Measurements from ENCODE around the gene EXOC1L. TPM values are rescaled to one million over a fixed set of nuclear protein-coding genes. Genes with fewer than 3 reads are reported as not detected.

The EXOC1L gene
- polyA plus RNA-seq, 3 donors = not detected

DNA sequence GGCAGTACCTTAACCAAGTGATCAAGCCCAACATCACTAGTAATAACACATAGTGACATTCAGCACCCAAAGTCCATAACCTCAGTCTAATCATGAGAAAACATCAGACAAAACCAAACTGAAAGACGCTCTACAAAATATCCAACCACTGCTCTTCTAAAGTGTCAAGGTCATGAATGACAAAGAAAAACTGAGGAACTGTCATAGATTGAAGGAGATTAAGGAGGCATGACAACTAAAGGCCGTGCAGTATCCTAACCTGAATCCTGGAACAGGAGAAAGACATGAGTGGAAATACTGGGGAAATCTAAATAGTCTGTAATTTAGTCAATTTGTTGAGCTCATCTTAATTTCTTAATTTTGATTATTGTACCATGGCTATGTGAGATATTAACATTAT, 38.2 kb upstream of the EXOC1L start:
- DNase-seq = no peak
- Histone ChIP-seq H3K4me3 (replicated peaks in 1 of 3; ENCODE audit: low read depth in 2 of 3, low read length in 3 of 3) (no peak overlapping the region), H3K27ac (ENCODE audit: low read depth in 1 of 2, low read length in 2 of 2) (no peak overlapping the region), H3K79me2 (ENCODE audit: insufficient read depth, low read length) (no peaks in the 10 kb centered on the region), H3K4me2 (replicated peaks; ENCODE audit: extremely low read depth, low read length, poor library complexity, severe bottlenecking) (no peak overlapping the region), H3K4me1 (ENCODE audit: control insufficient read depth in 1 of 2, insufficient read depth in 2 of 2, low read length in 2 of 2) (no peaks in the 10 kb centered on the region), H3K9me3 (replicated peaks in 1 of 2; ENCODE audit: control insufficient read depth in 1 of 2, insufficient read depth in 1 of 2, low read length in 2 of 2) (no peaks in the 10 kb centered on the region), H3K9ac (ENCODE audit: insufficient read depth, low read length, poor library complexity, severe bottlenecking) (no peak overlapping the region), H2AFZ (ENCODE audit: insufficient read depth, low read depth, low read length, poor library complexity, severe bottlenecking) (no peak overlapping the region), H3K36me3 (replicated peaks in 1 of 2; ENCODE audit: control insufficient read depth in 1 of 2, insufficient read depth in 2 of 2, low read length in 2 of 2) (no peaks in the 10 kb centered on the region), H3K27me3 (ENCODE audit: control insufficient read depth in 2 of 2, insufficient read depth in 2 of 2, low read length in 2 of 2) (no peaks in the 10 kb centered on the region), H4K20me1 (ENCODE audit: insufficient read depth, low read length) (no peaks in the 10 kb centered on the region)
- peaks cover 0 to 5% (median 2%) of the 10 kb centered on the region in 7 donors for H3K9me3 Mint-ChIP-seq
- intact Hi-C loops (cut with micrococcal nuclease) = no loop called here
- no peaks in the 10 kb centered on the region for H3K36me3 Mint-ChIP-seq
- WGBS (ENCODE audit: insufficient coverage) = 100% methylated on average over 1 of the region's 2 CpGs
- TF ChIP-seq CTCF (IDR thresholded peaks at IDR 0.05) = no peak
- H3K4me3 Mint-ChIP-seq = no peak overlapping the region
- no peak overlapping the region for H3K27ac Mint-ChIP-seq
- peaks cover 0 to 3% (median 0%) of the 10 kb centered on the region in 3 donors for H3K27me3 Mint-ChIP-seq (ENCODE audit: low read depth in 3 of 3)
- no peaks in the 10 kb centered on the region for H3K4me1 Mint-ChIP-seq

- Mint-ChIP-seq H3K4me1 (no peaks in the 10 kb centered on the region), H3K4me3 (no peak overlapping the region)
- WGBS (ENCODE audit: insufficient coverage) = no CpG with 5 or more reads among the region's 1 CpG
These were observed 37.8 kb upstream of the EXOC1L start for GRCh38 chr4:55781812-55782211.

More at GRCh38 chr4:55781812-55782211, 37.8 kb upstream of the EXOC1L start:
- no peaks in the 10 kb centered on the region for H3K27me3 ChIP-seq (ENCODE audit: control insufficient read depth in 2 of 2, insufficient read depth in 2 of 2, low read length in 2 of 2)
- peaks cover 0 to 5% (median 2%) of the 10 kb centered on the region in 7 donors for H3K9me3 Mint-ChIP-seq
- no peak overlapping the region for H3K4me2 ChIP-seq (replicated peaks; ENCODE audit: extremely low read depth, low read length, poor library complexity, severe bottlenecking)
- DNase-seq = no peak
- no peaks in the 10 kb centered on the region for H3K4me1 ChIP-seq (ENCODE audit: control insufficient read depth in 1 of 2, insufficient read depth in 2 of 2, low read length in 2 of 2)
- peaks cover 0 to 3% (median 0%) of the 10 kb centered on the region in 3 donors for H3K27me3 Mint-ChIP-seq (ENCODE audit: low read depth in 3 of 3)
- H3K4me3 ChIP-seq (replicated peaks in 1 of 3; ENCODE audit: low read depth in 2 of 3, low read length in 3 of 3) = no peak overlapping the region
- no peak overlapping the region for H3K27ac Mint-ChIP-seq
- no peaks in the 10 kb centered on the region for H3K9me3 ChIP-seq (replicated peaks in 1 of 2; ENCODE audit: control insufficient read depth in 1 of 2, insufficient read depth in 1 of 2, low read length in 2 of 2)
- H3K27ac ChIP-seq (ENCODE audit: low read depth in 1 of 2, low read length in 2 of 2) = no peak overlapping the region
- H3K36me3 Mint-ChIP-seq = no peaks in the 10 kb centered on the region
- no peaks in the 10 kb centered on the region for H4K20me1 ChIP-seq (ENCODE audit: insufficient read depth, low read length)
- intact Hi-C loops (cut with micrococcal nuclease) = no loop called here
- no peak overlapping the region for H2AFZ ChIP-seq (ENCODE audit: insufficient read depth, low read depth, low read length, poor library complexity, severe bottlenecking)
- H3K36me3 ChIP-seq (replicated peaks in 1 of 2; ENCODE audit: control insufficient read depth in 1 of 2, insufficient read depth in 2 of 2, low read length in 2 of 2) = no peaks in the 10 kb centered on the region
- no peak overlapping the region for H3K9ac ChIP-seq (ENCODE audit: insufficient read depth, low read length, poor library complexity, severe bottlenecking)
- H3K79me2 ChIP-seq (ENCODE audit: insufficient read depth, low read length) = no peaks in the 10 kb centered on the region
- no peak for TF ChIP-seq CTCF (IDR thresholded peaks at IDR 0.05)

Measured in CD14-positive monocyte (primary cell).